ENCODE measurements around the gene TGFBR1.

DNA sequence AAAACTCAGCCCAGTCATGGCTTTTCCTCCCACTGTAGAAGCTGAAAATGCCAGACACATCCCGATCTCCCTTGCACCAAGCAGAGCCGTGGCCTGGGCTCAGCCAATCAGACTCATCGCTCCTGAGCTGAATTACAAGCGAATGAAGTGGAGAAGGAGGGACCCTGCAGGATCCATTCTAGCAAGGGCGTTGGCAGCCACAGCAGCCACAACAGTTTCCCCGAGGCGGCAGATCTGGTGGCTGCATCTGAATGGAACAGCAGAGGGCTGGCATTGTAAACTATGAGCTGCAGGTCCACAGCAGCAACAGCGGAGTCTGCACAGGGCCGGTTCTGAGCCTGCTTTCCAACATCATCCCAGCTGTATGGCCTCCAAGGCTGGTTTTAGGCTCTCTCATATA lies 93.1 kb downstream of the TGFBR1 start:
- TF ChIP-seq CTCF (conservative IDR thresholded peaks at IDR 0.05 in 1 of 2, IDR thresholded peaks at IDR 0.05 in 1 of 2; ENCODE audit: extremely low read depth in 1 of 2, insufficient read depth in 1 of 2, low read depth in 1 of 2, low read length in 2 of 2) (no peak), EZH2 (IDR thresholded peaks at IDR 0.05; ENCODE audit: borderline replicate concordance, low read length) (no peak)
